HepG2 (cell line): ENCODE measurements around the gene MED4. TPM values are rescaled to one million over a fixed set of nuclear protein-coding genes. Genes with fewer than 3 reads are reported as not detected.

Experiments used
- ARNT2 ChIP-seq: sonication (generic); formaldehyde crosslinking; IDR thresholded peaks from 2 replicates; pipeline ENCODE4 v1.8.0; 2022; ENCODE audit warnings: mild to moderate bottlenecking, low read depth, missing genetic modification reagents, moderate library complexity
- ATF6 ChIP-seq: sonication (generic); formaldehyde crosslinking; conservative IDR thresholded peaks from 2 replicates; pipeline ENCODE4 v1.4.0; 2020; ENCODE audit warnings: missing genetic modification reagents
- ATM ChIP-seq: fragments of 450-650 bp; IDR thresholded peaks from 2 replicates; pipeline ENCODE4 v1.7.1; 2017; ENCODE audit warnings: mild to moderate bottlenecking, borderline replicate concordance
- BCLAF1 ChIP-seq: fragments of 450-650 bp; IDR thresholded peaks from 2 replicates; pipeline ENCODE4 v1.6.1; 2017; ENCODE audit warnings: mild to moderate bottlenecking
- FOSL2 ChIP-seq: sonication (generic); formaldehyde crosslinking; IDR thresholded peaks from 2 replicates; pipeline ENCODE4 v1.4.0; 2020; ENCODE audit warnings: missing genetic modification reagents
- FOXP1 ChIP-seq, 2 experiments: fragments of 450-650 bp in 1 of 2; IDR thresholded peaks; 2 replicates each; pipeline ENCODE4 v1.6.1; 2017 to 2018; ENCODE audit warnings: antibody characterized with exemption in 1 of 2
- MTF1 ChIP-seq: sonication (generic); formaldehyde crosslinking; IDR thresholded peaks from 2 replicates; pipeline ENCODE4 v1.5.0; 2020; ENCODE audit warnings: missing genetic modification reagents
- NFATC3 ChIP-seq: sonication (generic); formaldehyde crosslinking; IDR thresholded peaks from 2 replicates; pipeline ENCODE4 v1.5.1; 2020; ENCODE audit warnings: mild to moderate bottlenecking, missing genetic modification reagents
- POLR2AphosphoS2 ChIP-seq: IDR thresholded peaks from 2 replicates; pipeline ENCODE4 v1.6.1; 2011; ENCODE audit warnings: low read depth, low read length, improper control_type of control experiment
- PREB ChIP-seq: sonication (generic); formaldehyde crosslinking; IDR thresholded peaks from 2 replicates; pipeline ENCODE4 v1.4.0; 2020; ENCODE audit warnings: missing genetic modification reagents
- RAD21 ChIP-seq: fragments of 450-650 bp; formaldehyde crosslinking; IDR thresholded peaks from 2 replicates; pipeline ENCODE4 v1.5.0; 2020; ENCODE audit warnings: mild to moderate bottlenecking
- ZBTB33 ChIP-seq: sonication (generic); formaldehyde crosslinking; IDR thresholded peaks from 2 replicates; pipeline ENCODE4 v1.4.0; 2020; ENCODE audit warnings: missing genetic modification reagents
- ZBTB8A ChIP-seq: sonication (generic); formaldehyde crosslinking; IDR thresholded peaks from 2 replicates; pipeline ENCODE4 v1.4.0; 2020; ENCODE audit warnings: mild to moderate bottlenecking, low read depth, missing genetic modification reagents, borderline replicate concordance
- ZKSCAN5 ChIP-seq: sonication (generic); formaldehyde crosslinking; IDR thresholded peaks from 2 replicates; pipeline ENCODE4 v1.5.1; 2020; ENCODE audit warnings: mild to moderate bottlenecking, missing genetic modification reagents
- ZNF24 ChIP-seq: fragments of 450-650 bp; IDR thresholded peaks from 2 replicates; pipeline ENCODE4 v1.6.1; 2017; ENCODE audit warnings: antibody characterized with exemption, mild to moderate bottlenecking
- ZNF562 ChIP-seq: sonication (generic); formaldehyde crosslinking; IDR thresholded peaks from 2 replicates; pipeline ENCODE4 v1.8.0; 2022; ENCODE audit warnings: missing genetic modification reagents, borderline replicate concordance
- ZNF644 ChIP-seq: IDR thresholded peaks from 2 replicates; pipeline ENCODE4 v1.6.1; 2016; ENCODE audit warnings: low read depth
- ZNF782 ChIP-seq: sonication (generic); formaldehyde crosslinking; IDR thresholded peaks from 2 replicates; pipeline ENCODE4 v1.4.0; 2020; ENCODE audit warnings: missing genetic modification reagents, mild to moderate bottlenecking, borderline replicate concordance
- ZNF841 ChIP-seq: sonication (generic); formaldehyde crosslinking; IDR thresholded peaks from 2 replicates; pipeline ENCODE4 v1.8.1; 2023; ENCODE audit warnings: missing genetic modification reagents, borderline replicate concordance
- polyA plus RNA-seq, 8 experiments: library from polyadenylated mRNA; depleted of rRNA in 3 of 8; stranded (reverse) in 7 of 8; unstranded in 1 of 8; fragments of >200 nt; fragmentation: Illumina TruSeq in 4 of 8; extraction: Trizol in 4 of 8; gene quantifications; 2 replicates each; pipeline versions ENCODE4 v1.2.1 to v1.2.3, GENCODE V29; 2011 to 2016; ENCODE audit warnings: low read depth in 4 of 8, missing spikeins in 1 of 8, mixed read lengths in 1 of 8; ENCODE audit not compliant: insufficient read depth in 1 of 8
- total RNA-seq, 5 experiments: library from RNA; depleted of rRNA; stranded (reverse); fragments of >200 nt; fragmentation: Illumina TruSeq; extraction: Trizol; gene quantifications; 2 replicates each; pipeline ENCODE4 v1.2.3, GENCODE V29; 2016; ENCODE audit warnings: low read depth in 1 of 5

Gene MED4
- total and polyA plus RNA-seq, 2 of the 13 experiments (the other 11 are each of a cell fraction or from before 2014, with no cell fraction given), result 49.4 to 57.8 TPM

GRCh38 chr13:48094781-48095502, at the start of gene MED4 (continued):
- TF ChIP-seq ZNF782 (CRISPR knock-in tag), result peak; percentile 36; the same call in 1 of the 2 replicates
- no peak for TF ChIP-seq NFATC3 (CRISPR knock-in tag)
- TF ChIP-seq MTF1 (CRISPR knock-in tag), result 0 out of 2 replicates have a peak, but pooled peaks have one; percentile 21
- 0 out of 2 replicates have a peak, but pooled peaks have one; percentile 42 for TF ChIP-seq ATF6
- TF ChIP-seq FOXP1 (IDR thresholded peaks at IDR 0.05), result no peak
- 0 out of 2 replicates have a peak, but pooled peaks have one; percentile 13 for TF ChIP-seq FOXP1 (CRISPR knock-in tag; IDR thresholded peaks at IDR 0.05)
- TF ChIP-seq ZBTB8A, result no peak
- TF ChIP-seq ZNF841, result no peak
- TF ChIP-seq ARNT2 (CRISPR knock-in tag), result peak; percentile 44; the same call in 1 of the 2 replicates
- no peak for TF ChIP-seq POLR2AphosphoS2
- TF ChIP-seq RAD21 (CRISPR knock-in tag), result peak; percentile 80
- no peak for TF ChIP-seq ATM
- TF ChIP-seq ZBTB33 (CRISPR knock-in tag), result peak; percentile 85
- TF ChIP-seq ZNF562, result no peak
- TF ChIP-seq PREB (CRISPR knock-in tag), result no peak
- no peak for TF ChIP-seq BCLAF1
- peak; percentile 73 for TF ChIP-seq FOSL2
- TF ChIP-seq ZKSCAN5 (CRISPR knock-in tag), result no peak
- TF ChIP-seq ZNF644 (CRISPR knock-in tag), result peak; percentile 77; the same call in 1 of the 2 replicates
- no peak for TF ChIP-seq ZNF24
